ENCODE results near the gene CCDC148. TPM values are rescaled to one million over a fixed set of nuclear protein-coding genes. Genes with fewer than 3 reads are reported as not detected.

Gene CCDC148
- total RNA-seq, 4 donors from 2014 or later: 0.78 to 1.6 (median 1.1) TPM

DNA sequence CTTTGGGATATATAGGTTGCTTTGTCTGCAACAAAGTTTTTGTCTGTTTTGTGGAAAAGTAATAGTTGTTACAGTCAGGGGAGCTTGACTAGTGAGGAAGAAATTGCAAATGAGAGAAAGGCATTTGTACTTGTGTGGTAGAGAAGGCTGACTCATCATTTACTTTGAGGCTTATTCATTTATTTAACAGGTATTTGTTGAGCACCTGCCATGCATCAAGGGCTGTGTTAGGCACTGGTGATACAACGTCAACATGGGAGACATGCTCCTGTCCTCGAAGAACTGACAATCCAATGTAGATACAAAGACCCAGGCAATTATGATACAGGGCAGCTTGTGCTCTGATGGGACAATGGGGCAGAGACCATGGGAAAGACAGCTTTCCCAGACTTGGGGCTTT is 275.4 kb downstream of the CCDC148 start:
- H3K36me3 ChIP-seq: no peaks in the 10 kb centered on the region
- no peaks in the 10 kb centered on the region for H3K9me3 ChIP-seq
- no peaks in the 10 kb centered on the region for H3K27me3 ChIP-seq
- TF ChIP-seq, protein P1, sequence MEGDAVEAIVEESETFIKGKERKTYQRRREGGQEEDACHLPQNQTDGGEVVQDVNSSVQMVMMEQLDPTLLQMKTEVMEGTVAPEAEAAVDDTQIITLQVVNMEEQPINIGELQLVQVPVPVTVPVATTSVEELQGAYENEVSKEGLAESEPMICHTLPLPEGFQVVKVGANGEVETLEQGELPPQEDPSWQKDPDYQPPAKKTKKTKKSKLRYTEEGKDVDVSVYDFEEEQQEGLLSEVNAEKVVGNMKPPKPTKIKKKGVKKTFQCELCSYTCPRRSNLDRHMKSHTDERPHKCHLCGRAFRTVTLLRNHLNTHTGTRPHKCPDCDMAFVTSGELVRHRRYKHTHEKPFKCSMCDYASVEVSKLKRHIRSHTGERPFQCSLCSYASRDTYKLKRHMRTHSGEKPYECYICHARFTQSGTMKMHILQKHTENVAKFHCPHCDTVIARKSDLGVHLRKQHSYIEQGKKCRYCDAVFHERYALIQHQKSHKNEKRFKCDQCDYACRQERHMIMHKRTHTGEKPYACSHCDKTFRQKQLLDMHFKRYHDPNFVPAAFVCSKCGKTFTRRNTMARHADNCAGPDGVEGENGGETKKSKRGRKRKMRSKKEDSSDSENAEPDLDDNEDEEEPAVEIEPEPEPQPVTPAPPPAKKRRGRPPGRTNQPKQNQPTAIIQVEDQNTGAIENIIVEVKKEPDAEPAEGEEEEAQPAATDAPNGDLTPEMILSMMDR (IDR thresholded peaks at IDR 0.05): no peak
- no peak for TF ChIP-seq POLR2A (IDR thresholded peaks at IDR 0.05)
- 92% methylated on average over 2 of the region's 2 CpGs; no CpG with 5 or more reads in 1 of the 2 donors for WGBS, 2 donors (ENCODE audit: low coverage in 1 of 2)
- no peak overlapping the region for H3K27ac ChIP-seq
- H3K4me1 ChIP-seq: peaks cover 0 to 7% (median 0%) of the 10 kb centered on the region in 3 donors
- ATAC-seq: no peak
- no peak overlapping the region for H3K4me3 ChIP-seq

DNA sequence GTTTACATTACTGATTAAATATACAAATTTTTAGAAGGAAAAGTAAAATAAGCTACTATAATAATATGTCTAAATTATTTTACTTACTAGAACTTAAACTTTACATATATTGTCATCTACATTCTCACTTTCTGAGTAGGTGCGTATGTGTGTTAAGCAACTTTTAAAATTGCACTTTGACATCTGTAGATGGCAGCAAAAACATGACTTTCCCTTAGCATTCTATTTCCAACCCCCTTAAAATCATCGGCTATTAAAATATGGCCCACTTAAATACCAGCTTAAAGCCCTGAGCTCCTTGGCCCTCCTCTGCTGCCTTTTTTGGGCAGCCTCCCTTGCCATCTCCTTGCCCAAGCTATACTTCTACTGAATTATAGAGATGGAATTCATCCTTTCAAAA is 276.9 kb downstream of the CCDC148 start:
- Histone ChIP-seq H3K27me3 (no peaks in the 10 kb centered on the region), H3K4me1 (peaks cover 0 to 7% (median 0%) of the 10 kb centered on the region in 3 donors), H3K4me3 (no peak overlapping the region), H3K27ac (no peak overlapping the region), H3K9me3 (no peaks in the 10 kb centered on the region), H3K36me3 (no peaks in the 10 kb centered on the region)
- WGBS, 2 donors (ENCODE audit: low coverage in 1 of 2): 8 to 20% methylated on average over 2 of the region's 2 CpGs
- ATAC-seq: no peak
- TF ChIP-seq POLR2A (IDR thresholded peaks at IDR 0.05): no peak
- TF ChIP-seq POLR2AphosphoS5 (IDR thresholded peaks at IDR 0.05): no peak
- TF ChIP-seq EP300 (IDR thresholded peaks at IDR 0.05): no peak
- TF ChIP-seq, protein P1 (IDR thresholded peaks at IDR 0.05): peak in 1 of 4 experiments; percentile 33

DNA sequence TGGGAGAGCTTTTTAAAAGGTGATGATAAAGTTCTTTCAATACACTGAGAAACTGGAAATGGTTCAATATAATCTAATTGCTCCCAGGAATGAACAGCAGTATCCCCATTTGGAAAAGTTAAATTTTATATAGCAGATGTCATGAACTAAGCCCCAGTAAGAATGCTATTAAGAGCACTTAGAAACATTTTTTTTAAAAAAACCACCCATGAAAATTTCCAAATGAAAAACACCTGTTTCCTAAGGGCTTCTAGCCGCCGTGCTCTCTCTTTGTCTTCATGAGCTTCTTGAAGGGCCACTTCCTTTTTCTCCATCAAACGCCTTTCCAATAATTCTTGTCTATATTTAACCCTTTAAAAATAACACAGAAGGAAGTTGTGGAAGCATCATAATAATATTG is 277.9 kb downstream of the CCDC148 start:
- WGBS, 2 donors (ENCODE audit: low coverage in 1 of 2): 34 to 45% methylated on average over 3 of the region's 3 CpGs
- H3K4me3 ChIP-seq: no peak overlapping the region
- ATAC-seq: no peak
- H3K4me1 ChIP-seq: peaks cover 0 to 7% (median 0%) of the 10 kb centered on the region in 3 donors
- TF ChIP-seq POLR2A (IDR thresholded peaks at IDR 0.05) (no peak), EP300 (IDR thresholded peaks at IDR 0.05) (no peak), POLR2AphosphoS5 (IDR thresholded peaks at IDR 0.05) (no peak)
- TF ChIP-seq, protein P1 (IDR thresholded peaks at IDR 0.05): no peak
- H3K27ac ChIP-seq: no peak overlapping the region
- no peaks in the 10 kb centered on the region for H3K9me3 ChIP-seq
- no peaks in the 10 kb centered on the region for H3K27me3 ChIP-seq
- H3K36me3 ChIP-seq: no peaks in the 10 kb centered on the region

DNA sequence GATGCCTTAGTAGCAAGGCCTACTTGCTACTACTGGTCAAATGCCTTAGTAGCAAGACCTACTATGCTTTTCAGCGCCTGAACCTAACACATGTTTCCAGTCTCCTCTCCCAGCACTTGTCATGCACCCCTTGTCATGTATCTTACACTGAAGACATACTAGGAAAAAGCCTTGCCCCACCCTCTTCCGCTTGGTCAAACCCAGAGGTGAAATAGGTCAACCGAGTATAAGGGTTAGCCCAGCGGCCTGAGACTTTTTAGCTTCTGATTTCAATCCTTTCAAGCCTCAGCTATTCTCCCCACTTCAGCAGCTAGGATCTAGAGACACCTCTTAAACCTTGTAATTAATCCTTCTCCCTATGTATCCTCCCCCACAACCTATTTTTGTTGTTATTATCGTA is 281.6 kb downstream of the CCDC148 start:
- H3K27ac ChIP-seq: no peak overlapping the region
- peaks cover 0 to 7% (median 0%) of the 10 kb centered on the region in 3 donors for H3K4me1 ChIP-seq
- no peaks in the 10 kb centered on the region for H3K9me3 ChIP-seq
- TF ChIP-seq POLR2A (IDR thresholded peaks at IDR 0.05) (no peak), POLR2AphosphoS5 (IDR thresholded peaks at IDR 0.05) (no peak), EP300 (IDR thresholded peaks at IDR 0.05) (no peak)
- TF ChIP-seq, protein P1 (IDR thresholded peaks at IDR 0.05): no peak
- no peaks in the 10 kb centered on the region for H3K27me3 ChIP-seq
- no peak for ATAC-seq
- WGBS, 2 donors (ENCODE audit: low coverage in 1 of 2): 90 to 96% methylated on average over 3 to 5 of the region's 5 CpGs
- no peak overlapping the region for H3K4me3 ChIP-seq
- H3K36me3 ChIP-seq: no peaks in the 10 kb centered on the region

DNA sequence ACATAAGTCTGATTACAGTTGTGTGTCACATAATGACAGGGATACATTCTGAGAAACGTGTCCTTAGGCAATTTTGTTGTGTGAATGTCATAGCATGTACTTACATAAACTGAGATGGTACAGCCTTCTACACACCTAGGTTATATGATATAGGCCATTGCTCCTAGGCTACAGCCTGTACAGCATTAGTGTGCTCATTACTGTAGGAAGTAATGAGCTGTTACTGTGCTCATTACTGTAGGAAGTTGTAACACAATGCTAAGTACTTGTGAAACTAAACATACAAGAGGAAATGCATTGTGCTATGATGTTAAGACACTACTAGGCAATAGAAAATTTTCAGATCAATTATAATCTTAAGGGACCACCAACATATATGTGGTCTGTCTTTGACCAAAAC is 282.1 kb downstream of the CCDC148 start:
- H3K4me3 ChIP-seq: no peak overlapping the region
- H3K9me3 ChIP-seq: no peaks in the 10 kb centered on the region
- no peak overlapping the region for H3K27ac ChIP-seq
- 57 to 58% methylated on average over 1 of the region's 1 CpG for WGBS, 2 donors (ENCODE audit: low coverage in 1 of 2)
- ATAC-seq: no peak
- H3K27me3 ChIP-seq: no peaks in the 10 kb centered on the region
- H3K36me3 ChIP-seq: no peaks in the 10 kb centered on the region
- no peak for TF ChIP-seq POLR2A (IDR thresholded peaks at IDR 0.05)
- TF ChIP-seq EP300 (IDR thresholded peaks at IDR 0.05): no peak
- TF ChIP-seq POLR2AphosphoS5 (IDR thresholded peaks at IDR 0.05): no peak
- TF ChIP-seq, protein P1 (IDR thresholded peaks at IDR 0.05): no peak
- peaks cover 0 to 3% (median 0%) of the 10 kb centered on the region in 3 donors for H3K4me1 ChIP-seq
